ENCODE measurements around the gene USP11. TPM values are rescaled to one million over a fixed set of nuclear protein-coding genes. Genes with fewer than 3 reads are reported as not detected.

USP11 gene
- total RNA-seq, 1 donor from 2014 or later = 72.4 TPM

GRCh38 chrX:47198026-47198686 is 34.7 kb upstream of the USP11 start:
- H3K4me1 ChIP-seq = peaks cover 50% of the 10 kb centered on the region
- H3K27ac ChIP-seq = peak overlapping the region; percentile 2
- peaks cover 5 to 50% of the 10 kb centered on the region in 2 donors for H3K36me3 ChIP-seq
- no peak for TF ChIP-seq POLR2A (IDR thresholded peaks at IDR 0.05)
- H3K4me3 ChIP-seq = no peak overlapping the region
- intact Hi-C loops (cut with DNase I) = loop anchor here (10.0 kb wide), 1 partner anchor 327 kb away; no protein-coding TSS in a partner anchor
- DNase-seq (ENCODE audit: extremely low spot score in 2 of 2) = no peak
- no peaks in the 10 kb centered on the region for H3K27me3 ChIP-seq
- no peaks in the 10 kb centered on the region for H3K9me3 ChIP-seq

GRCh38 chrX:47198687-47199080 is 34.1 kb upstream of the USP11 start:
- intact Hi-C loops (cut with DNase I) = loop anchor here (10.0 kb wide), 1 partner anchor 326 kb away; no protein-coding TSS in a partner anchor
- TF ChIP-seq POLR2A (IDR thresholded peaks at IDR 0.05) (no peak), CTCF (IDR thresholded peaks at IDR 0.05) (no peak), POLR2AphosphoS5 (IDR thresholded peaks at IDR 0.05; ENCODE audit: insufficient read depth in 1 of 2, low read depth in 1 of 2) (no peak)
- H3K27me3 ChIP-seq = no peaks in the 10 kb centered on the region
- H3K9me3 ChIP-seq = no peaks in the 10 kb centered on the region
- H3K36me3 ChIP-seq = peaks cover 5 to 56% of the 10 kb centered on the region in 2 donors
- no peak overlapping the region for H3K4me3 ChIP-seq
- peak overlapping the region; percentile 2 for H3K27ac ChIP-seq
- H3K4me1 ChIP-seq = peaks cover 50% of the 10 kb centered on the region
- no peak for DNase-seq (ENCODE audit: extremely low spot score in 2 of 2)

GRCh38 chrX:47199286-47199685 is 33.5 kb upstream of the USP11 start:
- peaks cover 48% of the 10 kb centered on the region for H3K4me1 ChIP-seq
- no peak overlapping the region for H3K4me3 ChIP-seq
- no peaks in the 10 kb centered on the region for H3K9me3 ChIP-seq
- TF ChIP-seq POLR2AphosphoS5 (IDR thresholded peaks at IDR 0.05; ENCODE audit: insufficient read depth in 1 of 2, low read depth in 1 of 2) = no peak
- TF ChIP-seq POLR2A (IDR thresholded peaks at IDR 0.05) = no peak
- no peak for TF ChIP-seq CTCF (IDR thresholded peaks at IDR 0.05)
- no peak overlapping the region for H3K27ac ChIP-seq
- no peaks in the 10 kb centered on the region for H3K27me3 ChIP-seq
- peaks cover 5 to 62% of the 10 kb centered on the region in 2 donors for H3K36me3 ChIP-seq
- intact Hi-C loops (cut with DNase I) = loop anchor here (10.0 kb wide), 1 partner anchor 326 kb away; no protein-coding TSS in a partner anchor
- DNase-seq (ENCODE audit: extremely low spot score in 2 of 2) = no peak

GRCh38 chrX:47200385-47201150 is 32.2 kb upstream of the USP11 start:
- DNase-seq (ENCODE audit: extremely low spot score in 2 of 2) = no peak
- Histone ChIP-seq H3K4me1 (peaks cover 36% of the 10 kb centered on the region), H3K27ac (peak overlapping the region; percentile 52), H3K4me3 (no peak overlapping the region), H3K9me3 (no peaks in the 10 kb centered on the region), H3K36me3 (peaks cover 5 to 75% of the 10 kb centered on the region in 2 donors), H3K27me3 (no peaks in the 10 kb centered on the region)
- intact Hi-C loops (cut with DNase I) = no loop called here
- TF ChIP-seq CTCF (IDR thresholded peaks at IDR 0.05) = no peak
- peak in 1 of 2 donors; percentile 40 for TF ChIP-seq POLR2AphosphoS5 (IDR thresholded peaks at IDR 0.05; ENCODE audit: insufficient read depth in 1 of 2, low read depth in 1 of 2)
- no peak for TF ChIP-seq POLR2A (IDR thresholded peaks at IDR 0.05)

- H3K4me3 ChIP-seq = no peak overlapping the region
- H3K36me3 ChIP-seq = peaks cover 5 to 82% of the 10 kb centered on the region in 2 donors
- H3K4me1 ChIP-seq = peaks cover 27% of the 10 kb centered on the region
- peak overlapping the region; percentile 22 for H3K27ac ChIP-seq
- intact Hi-C loops (cut with DNase I) = no loop called here
- no peak for DNase-seq (ENCODE audit: extremely low spot score in 2 of 2)
- H3K27me3 ChIP-seq = no peaks in the 10 kb centered on the region
- no peaks in the 10 kb centered on the region for H3K9me3 ChIP-seq
- TF ChIP-seq POLR2A (IDR thresholded peaks at IDR 0.05) = no peak
- TF ChIP-seq CTCF (IDR thresholded peaks at IDR 0.05) = no peak
- TF ChIP-seq POLR2AphosphoS5 (IDR thresholded peaks at IDR 0.05; ENCODE audit: insufficient read depth in 1 of 2, low read depth in 1 of 2) = no peak
Observed at GRCh38 chrX:47201345-47201944, 31.4 kb upstream of the USP11 start.
